GM21515 (cell line): ENCODE measurements around the gene OR2V1.

Experiments
- ATAC-seq: cut with Tn5 transposase; IDR thresholded peaks from one replicate; pipeline ENCODE4 v1.9.1; 2021; ENCODE audit not compliant: unreplicated experiment

Gene OR2V1

DNA sequence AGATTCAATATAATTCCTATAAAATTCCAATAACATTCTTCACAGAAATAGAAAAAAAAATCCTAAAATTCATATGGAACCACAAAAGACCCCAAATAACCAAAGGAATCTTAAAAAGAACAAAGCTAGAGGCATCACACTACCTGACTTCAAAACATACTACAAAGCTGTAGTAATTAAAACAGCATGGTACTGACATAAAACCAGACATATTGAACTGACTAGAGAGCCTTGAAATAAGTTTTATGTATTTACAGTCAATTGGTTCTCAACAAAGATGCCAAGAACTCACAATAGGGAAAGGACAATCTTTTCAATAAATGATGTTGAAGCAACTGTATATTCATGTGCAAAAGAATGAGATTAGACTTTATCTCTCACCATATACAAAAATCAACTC is 54.0 kb downstream of the OR2V1 start:
- no peak for ATAC-seq
